ENCODE results near the gene DHRSX. TPM values are rescaled to one million over a fixed set of nuclear protein-coding genes. Genes with fewer than 3 reads are reported as not detected.

DHRSX gene
- total RNA-seq, 1 experiment from 2014 or later, result 14.8 TPM

Other genes with a start within 250 kb of the DHRSX start
- gene ZBED1, start within 50 bp of the DHRSX start, total RNA-seq (2014; rRNA removed; shearing (Covaris generic)), result 19.8 and 21.9 TPM in 2 replicates
- gene CD99, start 190.3 kb upstream of the DHRSX start, total RNA-seq (2014; rRNA removed; shearing (Covaris generic)), result 0.44 and 2.4 TPM in 2 replicates

All from HT-29 (cell line).